ACC112 (cell line): ENCODE results near the gene POU2F1.

Experiments
- H2AFZ ChIP-seq: fragments of 200-600 bp; sonication (generic); one replicate; pipeline ENCODE4 v1.6.0; 2017; ENCODE audit warnings: antibody characterized with exemption, low read length; ENCODE audit not compliant: unreplicated experiment
- H3K27ac ChIP-seq: fragments of 200-600 bp; sonication (generic); 2 replicates; pipeline ENCODE4 v1.5.1; 2014; ENCODE audit warnings: low read depth, mild to moderate bottlenecking, antibody characterized with exemption, low read length, moderate library complexity
- H3K27me3 ChIP-seq: fragments of 200-600 bp; sonication (generic); 2 replicates; pipeline ENCODE4 v1.6.1; 2014; ENCODE audit warnings: mild to moderate bottlenecking, antibody characterized with exemption, low read length, moderate library complexity, mixed read lengths; ENCODE audit not compliant: insufficient read depth
- H3K36me3 ChIP-seq: fragments of 200-600 bp; sonication (generic); 2 replicates; pipeline ENCODE4 v1.6.1; 2016; ENCODE audit warnings: mild to moderate bottlenecking, antibody characterized with exemption, low read length, moderate library complexity, mixed read lengths; ENCODE audit not compliant: insufficient read depth
- H3K4me1 ChIP-seq: fragments of 200-600 bp; sonication (generic); one replicate; pipeline ENCODE4 v1.6.1; 2016; ENCODE audit warnings: low read length, mixed read lengths; ENCODE audit not compliant: insufficient read depth, unreplicated experiment, control insufficient read depth
- H3K4me3 ChIP-seq: fragments of 200-600 bp; sonication (generic); 2 replicates; pipeline ENCODE4 v1.5.1; 2014; ENCODE audit warnings: mild to moderate bottlenecking, low read depth, low read length
- H3K79me2 ChIP-seq: fragments of 200-600 bp; sonication (generic); one replicate; pipeline ENCODE4 v1.6.0; 2016; ENCODE audit warnings: low read length; ENCODE audit not compliant: control insufficient read depth, unreplicated experiment, insufficient read depth

POU2F1 gene

DNA sequence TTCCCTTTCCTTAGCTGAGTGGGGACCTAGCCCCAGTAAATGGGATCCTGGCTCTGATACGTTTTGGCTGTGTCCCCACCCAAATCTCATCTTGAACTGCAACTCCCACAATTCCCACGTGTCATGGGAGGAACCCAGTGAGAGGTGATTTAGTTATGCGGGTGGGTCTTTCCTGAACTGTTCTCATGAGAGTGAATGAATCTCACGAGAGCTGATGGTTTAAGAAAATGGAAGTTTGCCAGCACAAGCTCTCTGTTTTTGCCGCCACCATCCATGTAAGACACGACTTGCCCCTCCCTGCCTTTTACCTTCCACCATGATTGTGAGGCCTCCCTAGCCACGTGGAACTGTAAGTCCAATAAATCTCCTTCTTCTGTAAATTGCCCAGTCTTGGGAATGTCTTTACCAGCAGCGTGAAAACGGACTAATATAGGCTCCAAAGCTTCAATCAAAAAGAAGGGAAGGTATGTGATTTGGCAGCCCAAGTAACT lies 29.9 kb upstream of the POU2F1 start:
- Histone ChIP-seq H3K36me3 (no peaks in the 10 kb centered on the region), H3K4me1 (peaks cover 2% of the 10 kb centered on the region), H2AFZ (no peak overlapping the region), H3K79me2 (no peaks in the 10 kb centered on the region), H3K4me3 (no peak overlapping the region), H3K27ac (no peak overlapping the region), H3K27me3 (peaks cover 64% of the 10 kb centered on the region)

DNA sequence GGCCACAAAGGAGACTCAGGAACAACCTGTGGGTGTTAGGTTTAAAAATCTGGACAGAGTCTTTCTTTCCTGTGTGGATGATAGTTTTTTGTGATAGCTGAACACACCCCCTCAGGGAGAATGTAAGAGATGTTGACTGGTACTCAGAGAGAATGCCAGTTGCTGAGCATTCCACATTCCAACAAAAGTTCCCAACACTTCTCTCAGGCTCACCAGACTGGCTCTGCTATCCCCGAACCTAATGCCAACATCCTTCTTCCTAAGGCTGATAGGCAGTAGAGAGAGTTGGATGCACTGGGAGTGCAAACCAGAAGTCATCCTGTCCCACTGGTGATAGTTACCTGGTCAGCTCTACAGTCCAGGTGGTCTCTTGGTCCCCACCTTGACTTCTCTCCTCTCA lies 28.7 kb upstream of the POU2F1 start:
- no peaks in the 10 kb centered on the region for H3K36me3 ChIP-seq
- no peak overlapping the region for H3K27ac ChIP-seq
- peaks cover 55% of the 10 kb centered on the region for H3K27me3 ChIP-seq
- peaks cover 14% of the 10 kb centered on the region for H3K4me1 ChIP-seq
- H3K4me3 ChIP-seq, result no peak overlapping the region
- H3K79me2 ChIP-seq, result no peaks in the 10 kb centered on the region
- H2AFZ ChIP-seq, result no peak overlapping the region

DNA sequence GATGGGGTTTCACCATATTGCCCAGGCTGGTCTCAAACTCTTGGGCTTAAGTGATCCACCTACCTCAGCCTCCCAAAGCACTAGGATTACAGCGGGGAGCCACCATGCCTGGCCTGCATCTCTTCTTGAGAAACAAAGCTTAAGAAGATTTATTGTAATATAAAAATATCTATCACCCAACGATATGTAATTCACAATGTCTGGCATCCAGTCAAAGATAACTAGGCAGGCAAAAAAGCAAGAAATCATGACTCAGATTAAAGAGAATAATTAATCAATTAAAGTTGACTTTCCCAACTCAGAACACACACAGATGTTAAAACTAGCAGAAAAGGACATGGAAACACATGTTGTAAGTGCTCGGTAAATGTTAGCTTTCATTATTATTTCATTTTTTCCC lies 26.5 kb upstream of the POU2F1 start:
- no peak overlapping the region for H3K27ac ChIP-seq
- no peaks in the 10 kb centered on the region for H3K79me2 ChIP-seq
- H3K27me3 ChIP-seq, result peaks cover 39% of the 10 kb centered on the region
- no peak overlapping the region for H2AFZ ChIP-seq
- H3K4me1 ChIP-seq, result peaks cover 15% of the 10 kb centered on the region
- H3K36me3 ChIP-seq, result no peaks in the 10 kb centered on the region
- H3K4me3 ChIP-seq, result no peak overlapping the region

DNA sequence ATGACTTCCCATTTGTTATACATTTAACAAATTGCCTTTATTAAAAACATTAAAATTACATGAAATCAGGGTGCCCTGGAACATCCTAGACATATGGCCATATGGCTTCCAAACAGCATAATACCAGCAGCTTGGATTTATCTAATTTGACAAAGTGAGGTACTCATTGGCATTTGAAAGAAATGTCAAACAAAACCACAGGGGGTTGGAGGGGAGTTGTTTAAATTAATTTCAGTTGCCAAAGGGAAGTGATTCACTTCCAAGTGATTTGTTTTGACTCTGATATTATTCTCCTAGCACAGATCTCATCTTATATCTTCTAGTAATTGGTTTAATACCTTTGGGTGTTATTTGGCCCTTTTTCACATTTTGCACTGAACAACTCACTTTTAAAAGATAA lies 24.5 kb upstream of the POU2F1 start:
- no peak overlapping the region for H2AFZ ChIP-seq
- no peaks in the 10 kb centered on the region for H3K36me3 ChIP-seq
- H3K27ac ChIP-seq, result no peak overlapping the region
- peaks cover 15% of the 10 kb centered on the region for H3K4me1 ChIP-seq
- peaks cover 25% of the 10 kb centered on the region for H3K27me3 ChIP-seq
- no peak overlapping the region for H3K4me3 ChIP-seq
- H3K79me2 ChIP-seq, result no peaks in the 10 kb centered on the region

DNA sequence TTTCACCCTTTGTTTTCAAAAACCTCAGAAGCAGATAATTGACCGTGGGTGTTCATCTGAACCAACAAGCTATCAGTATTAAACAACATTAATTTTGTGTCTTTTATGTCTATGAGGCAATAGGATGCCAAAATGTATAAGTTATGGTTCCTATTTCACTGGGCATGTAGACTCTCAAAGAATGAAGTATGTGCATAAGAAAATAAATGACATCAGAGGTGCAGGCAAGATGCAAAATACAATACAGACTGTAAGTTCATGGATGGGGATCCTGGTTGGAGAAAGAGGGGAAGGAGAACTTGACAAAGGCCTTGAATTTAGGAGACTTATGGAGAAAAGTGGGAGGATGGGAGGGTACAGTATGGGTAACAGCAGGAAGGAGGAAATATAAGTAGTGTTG lies 23.4 kb upstream of the POU2F1 start:
- Histone ChIP-seq H2AFZ (no peak overlapping the region), H3K4me1 (peaks cover 15% of the 10 kb centered on the region), H3K36me3 (no peaks in the 10 kb centered on the region), H3K4me3 (no peak overlapping the region), H3K79me2 (no peaks in the 10 kb centered on the region), H3K27me3 (peaks cover 14% of the 10 kb centered on the region), H3K27ac (no peak overlapping the region)

DNA sequence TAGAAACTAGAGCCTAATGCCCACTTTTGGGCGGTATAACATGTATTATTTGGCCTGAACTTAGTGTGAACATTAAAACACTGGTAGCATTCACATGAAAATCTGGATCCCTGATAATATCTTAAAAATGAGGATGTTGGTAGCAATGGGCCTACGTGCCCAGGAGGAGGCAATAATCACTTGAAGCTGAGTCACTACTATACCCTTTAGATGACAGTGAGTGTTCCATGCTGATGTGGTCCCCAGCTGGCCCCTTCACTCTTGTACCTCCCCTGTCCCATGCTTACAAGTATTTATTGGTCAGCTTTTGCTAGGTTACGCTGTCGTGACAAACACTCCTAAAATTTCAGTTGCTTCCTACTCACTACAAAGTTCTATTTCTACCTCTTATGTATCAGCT lies 23.0 kb upstream of the POU2F1 start:
- Histone ChIP-seq H3K27ac (no peak overlapping the region), H3K36me3 (no peaks in the 10 kb centered on the region), H3K79me2 (no peaks in the 10 kb centered on the region), H2AFZ (no peak overlapping the region), H3K4me1 (peaks cover 15% of the 10 kb centered on the region), H3K27me3 (peaks cover 9% of the 10 kb centered on the region), H3K4me3 (no peak overlapping the region)

DNA sequence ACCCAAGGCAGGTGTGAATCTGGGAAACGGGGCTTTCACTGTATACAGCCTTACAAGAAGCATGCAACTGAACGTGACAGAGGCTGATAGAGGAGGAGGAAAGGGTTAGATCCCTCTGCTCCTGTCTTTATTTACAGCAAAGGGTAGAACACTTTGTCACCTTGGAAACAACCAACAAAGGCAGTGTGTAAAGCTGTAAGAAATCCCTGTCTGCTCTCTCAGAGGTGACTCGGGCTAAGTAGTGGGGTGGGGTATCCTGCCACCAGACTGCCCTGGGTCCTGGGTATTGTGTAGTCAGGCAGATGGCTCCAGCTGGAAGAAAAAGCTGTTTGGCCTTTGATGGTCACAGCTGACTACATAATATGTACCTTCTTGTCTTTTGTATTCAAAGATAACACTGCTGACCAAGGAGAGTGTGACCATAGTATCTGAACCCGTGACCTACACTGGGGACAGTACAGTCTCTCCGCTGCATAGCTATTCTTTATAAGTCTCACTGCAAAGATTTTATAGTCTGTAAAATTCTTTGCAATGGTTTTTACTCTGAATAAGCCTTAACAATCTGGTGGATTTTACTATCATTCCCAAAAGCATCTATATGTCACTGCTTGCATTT lies 22.1 kb upstream of the POU2F1 start:
- no peak overlapping the region for H3K4me3 ChIP-seq
- peaks cover 15% of the 10 kb centered on the region for H3K4me1 ChIP-seq
- H2AFZ ChIP-seq, result no peak overlapping the region
- H3K27ac ChIP-seq, result no peak overlapping the region
- peaks cover under 1% of the 10 kb centered on the region; the same call in 1 of the 2 replicates for H3K27me3 ChIP-seq
- no peaks in the 10 kb centered on the region for H3K36me3 ChIP-seq
- H3K79me2 ChIP-seq, result no peaks in the 10 kb centered on the region

DNA sequence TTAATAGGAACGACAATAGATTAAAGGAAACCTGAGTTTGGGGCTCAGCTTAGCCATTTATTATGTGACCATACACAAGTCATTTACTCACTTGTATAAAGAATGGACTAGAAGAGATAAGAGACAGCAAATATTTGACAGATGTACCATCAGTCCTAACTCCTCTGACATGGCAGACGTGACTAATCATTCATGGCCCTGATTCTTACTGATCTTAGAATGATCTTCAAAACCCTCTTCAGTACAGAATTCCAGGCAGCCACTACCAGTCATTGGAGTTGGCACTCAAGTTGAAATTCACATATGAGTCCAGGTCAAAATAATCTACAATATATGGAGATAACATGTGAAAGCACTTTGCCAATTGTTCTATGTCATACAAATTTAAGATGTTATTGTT lies 21.0 kb upstream of the POU2F1 start:
- H3K27me3 ChIP-seq, result no peaks in the 10 kb centered on the region
- H3K27ac ChIP-seq, result no peak overlapping the region
- no peak overlapping the region for H3K4me3 ChIP-seq
- no peaks in the 10 kb centered on the region for H3K79me2 ChIP-seq
- peaks cover 15% of the 10 kb centered on the region for H3K4me1 ChIP-seq
- no peaks in the 10 kb centered on the region for H3K36me3 ChIP-seq
- H2AFZ ChIP-seq, result no peak overlapping the region

DNA sequence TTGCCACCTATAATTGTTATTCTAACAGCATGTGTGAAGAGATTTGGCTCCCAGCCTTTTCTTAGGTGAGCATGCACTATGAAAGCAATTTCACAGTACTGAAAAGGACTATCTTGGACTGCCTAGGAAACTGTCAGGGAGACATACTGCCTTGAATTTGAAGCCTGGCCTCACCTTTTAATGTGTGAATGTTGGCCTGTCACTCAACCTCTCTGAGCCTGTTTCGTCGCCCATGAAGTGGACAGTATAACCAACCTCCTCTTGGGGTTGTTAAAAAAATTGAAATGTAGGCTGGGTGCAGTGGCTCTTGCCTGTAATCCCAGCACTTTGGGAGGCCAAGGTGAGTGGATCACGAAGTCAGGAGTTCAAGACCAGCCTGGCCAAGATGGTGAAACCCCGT lies 20.4 kb upstream of the POU2F1 start:
- no peaks in the 10 kb centered on the region for H3K79me2 ChIP-seq
- no peak overlapping the region for H3K4me3 ChIP-seq
- H3K27ac ChIP-seq, result no peak overlapping the region
- H3K4me1 ChIP-seq, result peaks cover 15% of the 10 kb centered on the region
- H2AFZ ChIP-seq, result no peak overlapping the region
- no peaks in the 10 kb centered on the region for H3K36me3 ChIP-seq
- H3K27me3 ChIP-seq, result no peaks in the 10 kb centered on the region

DNA sequence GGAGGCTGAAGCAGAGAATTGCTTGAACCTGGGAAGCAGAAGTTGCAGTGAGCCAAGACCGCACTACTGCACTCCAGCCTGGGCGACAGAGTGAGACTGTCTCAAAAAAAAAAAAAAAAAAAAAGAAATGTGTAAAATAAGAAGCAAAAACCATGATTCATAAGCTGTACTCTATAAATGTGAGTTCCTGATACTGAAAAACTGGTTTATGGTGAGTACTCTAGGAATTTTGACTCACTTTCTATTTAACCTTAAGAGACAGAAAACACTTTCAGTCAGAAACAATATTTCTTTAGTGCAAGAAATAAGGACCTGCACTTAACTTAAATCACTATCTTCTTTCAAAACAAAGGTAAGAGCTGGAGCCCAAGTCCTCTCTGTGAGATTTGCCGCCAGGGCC lies 19.9 kb upstream of the POU2F1 start:
- H3K27ac ChIP-seq, result no peak overlapping the region
- H3K79me2 ChIP-seq, result no peaks in the 10 kb centered on the region
- no peak overlapping the region for H2AFZ ChIP-seq
- H3K4me3 ChIP-seq, result no peak overlapping the region
- peaks cover 13% of the 10 kb centered on the region for H3K4me1 ChIP-seq
- H3K36me3 ChIP-seq, result no peaks in the 10 kb centered on the region
- H3K27me3 ChIP-seq, result no peaks in the 10 kb centered on the region

DNA sequence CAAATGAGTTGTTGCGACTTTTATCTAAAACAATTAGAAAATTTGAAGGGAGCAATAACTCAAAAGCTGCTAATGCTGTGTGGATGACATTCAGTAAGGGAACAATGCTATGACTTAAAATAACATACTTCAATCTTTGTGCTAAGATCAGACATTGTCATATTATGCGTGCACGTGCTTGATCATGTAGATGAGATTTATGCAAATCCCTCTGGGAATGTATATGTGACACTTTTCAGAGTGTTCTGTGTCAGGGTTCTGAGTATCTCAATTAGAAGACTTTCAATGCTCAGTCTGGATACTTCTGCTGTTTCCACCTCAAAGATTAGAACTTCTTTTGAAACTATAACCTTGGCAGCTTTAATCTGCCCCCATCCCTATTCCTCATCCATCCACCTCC lies 18.6 kb upstream of the POU2F1 start:
- Histone ChIP-seq H3K4me3 (no peak overlapping the region), H3K36me3 (no peaks in the 10 kb centered on the region), H2AFZ (no peak overlapping the region)

More for the DNA sequence above, 18.6 kb upstream of the POU2F1 start:
- Histone ChIP-seq H3K27ac (no peak overlapping the region), H3K79me2 (no peaks in the 10 kb centered on the region), H3K4me1 (peaks cover under 1% of the 10 kb centered on the region), H3K27me3 (no peaks in the 10 kb centered on the region)
